ENCODE measurements around the gene EPG5. TPM values are rescaled to one million over a fixed set of nuclear protein-coding genes. Genes with fewer than 3 reads are reported as not detected.

The EPG5 gene
- total RNA-seq, 4 donors from 2014 or later = 31.3 to 43.8 (median 36.8) TPM

DNA sequence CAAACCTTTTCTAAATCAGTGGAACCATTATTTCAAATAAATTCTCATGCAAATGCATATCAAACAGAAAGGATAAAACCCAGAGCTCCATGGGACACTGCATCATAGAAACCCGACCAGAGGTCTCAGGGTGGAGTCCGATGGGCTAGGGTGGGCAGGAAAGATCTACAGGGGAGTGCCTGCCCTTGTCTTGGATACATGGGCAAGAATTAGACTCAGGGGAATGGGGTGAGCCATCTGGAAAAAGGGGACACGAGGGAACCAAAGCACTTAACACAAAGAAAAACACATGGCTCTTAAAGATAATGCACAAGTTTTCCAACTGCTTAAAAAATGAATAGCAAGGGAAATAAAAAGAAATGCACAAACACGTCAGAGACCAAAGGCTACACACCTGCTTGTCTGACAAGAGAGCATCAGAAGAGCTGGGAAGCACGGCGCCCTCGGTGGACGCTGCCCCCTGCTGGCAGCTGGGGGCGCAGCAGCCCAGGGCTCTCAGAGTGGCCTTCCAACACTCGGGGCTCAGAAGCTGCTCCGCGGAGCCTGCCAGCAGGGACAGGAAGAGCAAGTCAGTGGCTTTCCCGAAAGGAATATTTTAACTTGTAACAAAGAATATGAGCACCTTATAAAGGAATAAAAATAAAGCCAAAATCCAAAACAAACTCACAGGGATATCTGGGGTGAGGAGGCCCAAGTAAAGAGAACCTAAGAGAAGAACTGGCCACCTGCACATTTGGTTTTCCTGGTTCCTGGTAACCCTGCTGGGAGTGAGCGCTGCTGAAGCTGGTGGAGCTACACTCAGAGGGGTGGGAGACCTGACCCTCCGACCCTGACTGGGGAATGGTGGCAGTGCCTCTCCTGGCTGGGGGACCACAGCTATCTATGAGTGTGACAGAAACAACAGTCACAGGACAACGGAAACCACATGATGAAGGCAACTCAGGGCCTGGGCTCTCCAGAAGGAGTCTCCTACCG lies 87.2 kb downstream of the EPG5 start:
- TF ChIP-seq, protein P1, sequence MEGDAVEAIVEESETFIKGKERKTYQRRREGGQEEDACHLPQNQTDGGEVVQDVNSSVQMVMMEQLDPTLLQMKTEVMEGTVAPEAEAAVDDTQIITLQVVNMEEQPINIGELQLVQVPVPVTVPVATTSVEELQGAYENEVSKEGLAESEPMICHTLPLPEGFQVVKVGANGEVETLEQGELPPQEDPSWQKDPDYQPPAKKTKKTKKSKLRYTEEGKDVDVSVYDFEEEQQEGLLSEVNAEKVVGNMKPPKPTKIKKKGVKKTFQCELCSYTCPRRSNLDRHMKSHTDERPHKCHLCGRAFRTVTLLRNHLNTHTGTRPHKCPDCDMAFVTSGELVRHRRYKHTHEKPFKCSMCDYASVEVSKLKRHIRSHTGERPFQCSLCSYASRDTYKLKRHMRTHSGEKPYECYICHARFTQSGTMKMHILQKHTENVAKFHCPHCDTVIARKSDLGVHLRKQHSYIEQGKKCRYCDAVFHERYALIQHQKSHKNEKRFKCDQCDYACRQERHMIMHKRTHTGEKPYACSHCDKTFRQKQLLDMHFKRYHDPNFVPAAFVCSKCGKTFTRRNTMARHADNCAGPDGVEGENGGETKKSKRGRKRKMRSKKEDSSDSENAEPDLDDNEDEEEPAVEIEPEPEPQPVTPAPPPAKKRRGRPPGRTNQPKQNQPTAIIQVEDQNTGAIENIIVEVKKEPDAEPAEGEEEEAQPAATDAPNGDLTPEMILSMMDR (IDR thresholded peaks at IDR 0.05; ENCODE audit: low read depth) = no peak

DNA sequence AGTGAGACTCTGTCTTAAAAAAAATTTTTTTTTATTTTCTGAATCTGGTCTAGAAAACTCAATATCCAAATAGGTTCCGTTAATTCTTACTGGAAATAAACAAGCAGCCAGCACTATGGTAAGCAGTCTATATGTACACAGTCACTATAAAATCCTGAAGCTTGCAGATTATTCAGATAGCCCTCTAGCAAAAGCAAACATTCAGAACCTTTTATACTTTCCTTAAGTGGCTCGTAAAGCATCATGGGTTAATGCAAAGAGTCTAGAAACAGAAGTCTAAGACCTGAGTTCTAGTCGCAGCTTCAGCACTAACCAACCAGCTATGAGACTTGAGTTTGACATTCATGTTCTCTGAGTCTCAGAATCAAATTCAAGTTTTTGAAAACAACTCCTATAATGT lies 89.7 kb downstream of the EPG5 start:
- TF ChIP-seq, protein P1 (IDR thresholded peaks at IDR 0.05; ENCODE audit: low read depth) = no peak

DNA sequence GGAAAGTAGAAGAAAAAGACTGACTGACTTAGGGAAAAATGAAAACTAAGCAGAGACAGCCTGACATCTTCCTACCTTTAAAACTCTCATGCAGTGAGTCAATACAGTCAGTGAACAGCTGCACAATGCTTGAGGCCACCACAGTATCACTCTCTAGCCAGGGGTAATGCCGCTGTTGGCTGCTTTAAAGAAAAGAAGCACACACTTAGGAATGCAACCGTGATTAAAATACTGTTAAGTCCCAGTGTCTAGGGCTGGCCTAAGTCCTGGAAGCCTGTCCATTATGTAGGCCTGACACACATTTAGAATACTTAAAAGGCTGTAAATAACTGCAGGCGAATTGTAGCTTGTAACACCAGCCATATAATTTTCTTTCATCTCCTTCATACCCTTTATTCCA lies 91.0 kb downstream of the EPG5 start:
- TF ChIP-seq, protein P1 (IDR thresholded peaks at IDR 0.05; ENCODE audit: low read depth) = no peak

DNA sequence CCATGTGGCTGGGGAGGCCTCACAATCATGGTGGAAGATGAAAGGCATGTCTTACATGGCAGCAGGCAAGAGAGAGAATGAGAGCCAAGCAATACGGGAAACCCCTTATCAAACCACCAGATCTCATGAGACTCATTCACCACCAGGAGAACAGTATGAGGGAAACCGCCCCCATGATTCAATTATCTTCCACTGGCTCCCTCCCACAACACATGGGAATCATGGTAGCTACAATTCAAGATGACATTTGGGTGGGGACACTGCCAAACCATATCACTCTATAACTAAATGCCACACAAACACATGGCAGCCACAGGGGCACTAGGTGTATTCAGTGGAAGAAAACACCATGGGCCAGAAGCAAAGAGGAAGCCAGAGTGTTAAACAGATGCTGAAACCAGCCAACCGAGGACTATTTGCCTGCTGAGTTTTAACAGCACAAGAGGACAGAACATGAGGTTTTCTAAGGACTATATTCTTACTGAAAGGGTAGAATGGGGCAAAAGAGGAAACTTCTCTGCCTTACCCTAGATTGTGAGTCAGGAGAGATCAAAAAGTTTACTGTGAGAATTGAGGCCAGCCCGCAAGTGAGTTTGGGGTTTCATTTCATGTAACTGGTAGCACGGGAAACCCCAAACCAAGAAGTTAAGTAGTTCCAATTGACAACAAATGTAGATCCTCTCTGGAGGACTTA lies 92.5 kb downstream of the EPG5 start:
- TF ChIP-seq, protein P1 (IDR thresholded peaks at IDR 0.05; ENCODE audit: low read depth) = no peak

DNA sequence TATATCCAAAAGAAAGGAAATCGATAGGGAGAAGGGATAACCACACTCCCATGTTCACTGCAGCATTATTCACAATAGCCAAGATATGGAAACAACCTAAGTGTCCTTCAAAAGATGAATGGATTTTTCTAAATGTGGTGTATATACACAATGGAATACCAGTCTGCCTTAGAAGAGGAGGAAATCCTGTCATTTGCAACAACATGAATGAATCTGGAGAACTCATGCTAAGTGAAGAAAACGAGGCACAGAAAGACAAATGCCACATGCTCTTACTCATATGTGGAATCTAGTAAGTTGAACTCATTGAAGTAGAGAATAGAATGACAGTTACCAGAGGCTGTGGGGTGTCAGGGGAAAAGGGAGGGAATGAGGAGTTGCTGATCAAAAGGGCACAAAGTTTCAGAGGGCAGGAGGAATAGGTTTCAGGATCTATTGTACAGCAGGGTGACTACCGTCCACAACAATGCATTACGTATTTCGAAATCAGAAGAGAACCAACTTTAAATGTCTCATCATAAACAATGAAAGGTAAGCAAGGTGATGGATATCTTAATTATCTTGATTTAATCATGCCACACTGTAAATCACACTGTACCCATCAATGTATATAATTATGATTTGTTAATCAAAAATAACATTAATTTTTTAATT lies 95.6 kb downstream of the EPG5 start:
- TF ChIP-seq, protein P1 (IDR thresholded peaks at IDR 0.05; ENCODE audit: low read depth) = no peak

DNA sequence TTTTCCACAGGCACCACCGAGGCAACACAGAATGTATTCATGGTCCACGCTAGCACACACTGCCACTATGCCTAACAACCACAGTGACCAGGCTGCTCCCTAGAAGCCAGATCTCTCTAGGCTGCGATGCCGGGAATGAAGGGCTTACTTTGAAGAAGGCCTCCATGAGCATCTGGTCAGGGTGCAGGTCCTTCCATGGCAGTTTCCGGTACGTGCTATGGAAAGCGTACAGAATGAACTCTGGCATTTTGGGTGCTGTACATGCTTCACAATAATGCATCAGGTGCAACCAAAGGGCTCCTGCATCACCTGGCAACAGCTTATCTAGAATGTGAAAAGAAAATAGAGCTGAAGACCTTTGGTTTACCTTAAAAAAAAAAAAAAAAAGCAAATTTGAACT lies 96.7 kb downstream of the EPG5 start:
- TF ChIP-seq, protein P1 (IDR thresholded peaks at IDR 0.05; ENCODE audit: low read depth) = no peak

DNA sequence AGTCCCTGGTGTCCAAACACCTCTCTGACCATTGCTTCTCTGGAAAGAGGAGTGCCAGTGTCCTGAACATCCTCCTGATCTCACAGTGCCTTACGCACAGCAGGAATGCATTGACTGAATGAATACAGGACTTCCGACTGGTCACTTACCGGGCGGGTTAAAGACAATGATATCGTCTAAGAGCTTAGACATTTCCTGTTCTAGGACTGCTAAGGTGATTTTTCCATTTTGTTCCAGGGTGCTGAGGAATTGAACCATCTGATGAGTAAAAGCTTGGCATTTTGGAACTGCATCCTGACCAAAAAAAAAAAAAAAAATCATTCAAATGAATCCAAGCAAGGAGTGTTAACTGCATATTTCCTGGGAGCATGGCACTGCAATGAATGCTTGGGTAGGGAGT lies 101.7 kb downstream of the EPG5 start:
- TF ChIP-seq, protein P1 (IDR thresholded peaks at IDR 0.05; ENCODE audit: low read depth) = no peak

Data from subcutaneous adipose tissue (tissue), 4 donors.